AG04449 (cell line): Measurements from ENCODE around the gene RAPGEF3.

Source experiments
- CTCF ChIA-PET: fragments of 350-600 bp; formaldehyde crosslinking; extraction: SDS; loops from one replicate; lab custom pipeline; 2021; ENCODE audit warnings: antibody characterized with exemption; lab: Yijun Ruan, JAX
- POLR2A ChIA-PET: fragments of 400-600, 350-600 bp; formaldehyde crosslinking; extraction: SDS; loops from one replicate; lab custom pipeline; 2020; ENCODE audit warnings: antibody characterized with exemption, inconsistent platforms; lab: Yijun Ruan, JAX
- DNase-seq: peaks from one replicate; pipeline ENCODE4 v3.0.0-alpha.2; 2010; ENCODE audit warnings: low read depth, low spot score
- H3K4me3 ChIP-seq: 2 replicates; pipeline ENCODE4 v1.5.1; 2011; ENCODE audit warnings: low read depth, mild to moderate bottlenecking, control low read depth, low read length
- CTCF ChIP-seq: IDR thresholded peaks from one replicate; pipeline ENCODE4 v1.5.1; 2011; ENCODE audit warnings: mild to moderate bottlenecking, moderate library complexity, low read length, control low read depth, inconsistent platforms; ENCODE audit not compliant: insufficient read depth; ENCODE audit errors: missing control alignments

The RAPGEF3 gene

GRCh38 chr12:47767216-47767724 is 8.6 kb upstream of the RAPGEF3 start:
- no peak overlapping the region for H3K4me3 ChIP-seq
- no peak for DNase-seq
- peak; percentile 29 for TF ChIP-seq CTCF
- POLR2A ChIA-PET: interaction anchor here (1.3 kb wide), 1 partner anchor 9 kb away, joined by 4 read pairs; the partner anchor contains the start of gene RAPGEF3
- CTCF ChIA-PET: interaction anchor here (0.7 to 19.6 kb wide), 12 partner anchors 9 to 116 kb away, joined by 3 to 1419 read pairs (median 20); partner anchors contain the start of genes ENDOU and RAPGEF3

- CTCF ChIA-PET: interaction anchor here (0.7 to 19.6 kb wide), 13 partner anchors 10 to 138 kb away, joined by 3 to 1419 read pairs (median 11); partner anchors contain the start of genes ENDOU, RAPGEF3 and VDR
- POLR2A ChIA-PET: no interaction called here
- TF ChIP-seq CTCF: no peak
- DNase-seq: no peak
- H3K4me3 ChIP-seq: no peak overlapping the region
Measured at GRCh38 chr12:47766502-47767215, 8.0 kb upstream of the RAPGEF3 start.

- CTCF ChIA-PET: interaction anchor here (1.2 to 14.3 kb wide), 8 partner anchors 9 to 74 kb away, joined by 3 to 349 read pairs (median 14); partner anchors contain the start of genes ENDOU and SLC48A1
- TF ChIP-seq CTCF: no peak
- POLR2A ChIA-PET: no interaction called here
- H3K4me3 ChIP-seq: no peak overlapping the region
- DNase-seq: no peak
Measured at GRCh38 chr12:47763481-47764346, 5.0 kb upstream of the RAPGEF3 start.

- CTCF ChIA-PET: interaction anchor here (1.2 to 14.3 kb wide), 8 partner anchors 8 to 75 kb away, joined by 3 to 349 read pairs (median 14); partner anchors contain the start of genes ENDOU and SLC48A1
Measured at GRCh38 chr12:47762850-47763465, 4.3 kb upstream of the RAPGEF3 start.

GRCh38 chr12:47758584-47758833 is 171 bp downstream of the RAPGEF3 start:
- CTCF ChIA-PET: interaction anchor here (0.6 to 14.3 kb wide), 12 partner anchors 15 to 166 kb away, joined by 3 to 349 read pairs (median 6); partner anchors contain the start of genes ENDOU and SLC48A1
- no peak for TF ChIP-seq CTCF
- peak overlapping the region; percentile 68 for H3K4me3 ChIP-seq
- no peak for DNase-seq
- POLR2A ChIA-PET: interaction anchor here (0.7 to 1.5 kb wide), 6 partner anchors 9 to 19 kb away, joined by 3 to 5 read pairs (median 4); no protein-coding TSS in a partner anchor

More at GRCh38 chr12:47762850-47763465, 4.3 kb upstream of the RAPGEF3 start:
- no peak for TF ChIP-seq CTCF
- no peak for DNase-seq
- H3K4me3 ChIP-seq: no peak overlapping the region
- POLR2A ChIA-PET: no interaction called here
